Ecto neural progenitor cell (in vitro differentiated cells): ENCODE data around the gene COX6B1.
A peak's percentile ranks its signal among the peaks of the same experiment; 100 is the strongest.
"Not testable (repeated sequence)": the region's sequence is repeated elsewhere in the genome, so short reads cannot be mapped to it uniquely, and the experiment has no call there.

Experiments used
- DNase-seq: peaks from one replicate; pipeline ENCODE4 v3.0.0-alpha.2; 2018; ENCODE audit warnings: low spot score

COX6B1 gene

GRCh38 chr19:35648017-35648961 is at the start of gene COX6B1:
Gene COX6B1 (plus strand): TSS chr19:35648323. CDS start chr19:35651244, 2,921 bp downstream.
- DNase-seq, result peak; percentile 90

GRCh38 chr19:35601971-35602370 is 46.2 kb upstream of the COX6B1 start:
- DNase-seq, result no peak

- not testable (repeated sequence) for DNase-seq
These were observed 43.7 kb upstream of the COX6B1 start for GRCh38 chr19:35604436-35604835.

- not testable (repeated sequence) for DNase-seq
These were observed 41.0 kb upstream of the COX6B1 start for GRCh38 chr19:35607170-35607569.

GRCh38 chr19:35607661-35608060 is 40.5 kb upstream of the COX6B1 start:
- DNase-seq, result no peak

GRCh38 chr19:35608251-35608650 is 39.9 kb upstream of the COX6B1 start:
- no peak for DNase-seq

GRCh38 chr19:35609851-35610353 is 38.2 kb upstream of the COX6B1 start:
- no peak for DNase-seq

- DNase-seq, result no peak
These were observed 35.9 kb upstream of the COX6B1 start for GRCh38 chr19:35612224-35612558.

- DNase-seq, result peak; percentile 98
These were observed 35.4 kb upstream of the COX6B1 start, which contains the start of gene HAUS5 for GRCh38 chr19:35612559-35613321. Gene HAUS5 (plus strand): TSS chr19:35612735. CDS start chr19:35612795, 60 bp downstream.

- DNase-seq, result no peak
These were observed 34.5 kb upstream of the COX6B1 start for GRCh38 chr19:35613574-35613973.

GRCh38 chr19:35615036-35615435 is 33.1 kb upstream of the COX6B1 start:
- no peak for DNase-seq

GRCh38 chr19:35618857-35619256 is 29.3 kb upstream of the COX6B1 start:
- DNase-seq, result no peak

GRCh38 chr19:35619290-35619923 is 28.7 kb upstream of the COX6B1 start:
- DNase-seq, result no peak

GRCh38 chr19:35620001-35620400 is 28.1 kb upstream of the COX6B1 start:
- no peak for DNase-seq

GRCh38 chr19:35621708-35622107 is 26.4 kb upstream of the COX6B1 start:
- no peak for DNase-seq

GRCh38 chr19:35622750-35623149 is 25.4 kb upstream of the COX6B1 start:
- no peak for DNase-seq

GRCh38 chr19:35623327-35624010 is 24.7 kb upstream of the COX6B1 start:
- DNase-seq, result no peak

GRCh38 chr19:35628264-35628564 is 19.9 kb upstream of the COX6B1 start:
- no peak for DNase-seq

- peak; percentile 99 for DNase-seq
These were observed 19.4 kb upstream of the COX6B1 start, which contains the start of gene RBM42 for GRCh38 chr19:35628565-35629331. Gene RBM42 (plus strand): TSS chr19:35629036. CDS start chr19:35629154, 118 bp downstream.

GRCh38 chr19:35629332-35629633 is 18.8 kb upstream of the COX6B1 start:
- no peak for DNase-seq
